Fibroblast of lung (primary cell): Measurements from ENCODE around the gene MARK3. TPM values are rescaled to one million over a fixed set of nuclear protein-coding genes. Genes with fewer than 3 reads are reported as not detected.

Experiments used
- DNase-seq, 2 donors: peaks; one replicate each; pipeline versions ENCODE4 v3.0.0 to v3.0.0-alpha.2; 2010; ENCODE audit warnings: low read depth in 2 of 2
- H2AFZ ChIP-seq: 2 replicates; pipeline ENCODE4 v1.5.1; 2012; ENCODE audit warnings: low read length, control low read depth, inconsistent platforms
- H3K27ac ChIP-seq: 2 replicates; pipeline ENCODE4 v1.5.1; 2011; ENCODE audit warnings: low read length, control low read depth; ENCODE audit not compliant: insufficient read depth
- H3K27me3 ChIP-seq: 2 replicates; pipeline ENCODE4 v1.5.1; 2011; ENCODE audit warnings: mild to moderate bottlenecking, low read length; ENCODE audit not compliant: control insufficient read depth, insufficient read depth
- H3K36me3 ChIP-seq: 2 replicates; pipeline ENCODE4 v1.5.1; 2011; ENCODE audit warnings: low read length; ENCODE audit not compliant: control insufficient read depth, insufficient read depth
- H3K4me1 ChIP-seq: 2 replicates; pipeline ENCODE4 v1.5.1; 2011; ENCODE audit warnings: low read length; ENCODE audit not compliant: control insufficient read depth, insufficient read depth; ENCODE audit errors: extremely low read depth
- H3K4me2 ChIP-seq: 2 replicates; pipeline ENCODE4 v1.5.1; 2011; ENCODE audit warnings: low read length, control low read depth; ENCODE audit not compliant: insufficient read depth; ENCODE audit errors: extremely low read depth
- H3K4me3 ChIP-seq, 4 experiments: fragments of 200-600 bp in 1 of 4; sonication (generic) in 1 of 4; replicated peaks in 1 of 4; 2 replicates each; pipeline ENCODE4 v1.5.1; 2011 to 2016; ENCODE audit warnings: low read length in 4 of 4, low read depth in 3 of 4, mild to moderate bottlenecking in 3 of 4, control low read depth in 2 of 4, inconsistent platforms in 1 of 4, mixed read lengths in 1 of 4; ENCODE audit not compliant: insufficient read depth in 1 of 4; ENCODE audit errors: control extremely low read depth in 1 of 4
- H3K79me2 ChIP-seq: 2 replicates; pipeline ENCODE4 v1.5.1; 2012; ENCODE audit warnings: mild to moderate bottlenecking, low read length, inconsistent platforms; ENCODE audit not compliant: control insufficient read depth, insufficient read depth
- H3K9ac ChIP-seq: 2 replicates; pipeline ENCODE4 v1.5.1; 2011; ENCODE audit warnings: mild to moderate bottlenecking, low read length, control low read depth; ENCODE audit not compliant: insufficient read depth
- H3K9me3 ChIP-seq: 2 replicates; pipeline ENCODE4 v1.5.1; 2012; ENCODE audit warnings: low read depth, low read length; ENCODE audit not compliant: control insufficient read depth, insufficient read depth
- H4K20me1 ChIP-seq: 2 replicates; pipeline ENCODE4 v1.5.1; 2011; ENCODE audit warnings: low read length; ENCODE audit not compliant: control insufficient read depth, insufficient read depth; ENCODE audit errors: extremely low read depth
- EZH2 ChIP-seq: IDR thresholded peaks from 2 replicates; pipeline ENCODE4 v1.5.1; 2012; ENCODE audit warnings: low read length, control low read depth, mild to moderate bottlenecking; ENCODE audit errors: missing control alignments
- polyA plus RNA-seq, 2 donors: library from polyadenylated mRNA; depleted of rRNA in 1 of 2; stranded (reverse) in 1 of 2; unstranded in 1 of 2; fragments of >200 nt; gene quantifications; 2 replicates each; pipeline ENCODE4 v1.2.1, GENCODE V29; 2011 to 2012; ENCODE audit warnings: missing spikeins in 1 of 2
- total RNA-seq: library from RNA; depleted of rRNA; stranded (reverse); fragments of >200 nt; gene quantifications from 2 replicates; pipeline ENCODE4 v1.2.1, GENCODE V29; 2014
- TF ChIP-seq, protein P1 (sequence below), 2 donors: IDR thresholded peaks in 1 of 2; conservative IDR thresholded peaks in 1 of 2; 1 replicate in 1 of 2; 2 replicates in 1 of 2; pipeline ENCODE4 v1.5.1; 2011 to 2012; ENCODE audit warnings: low read length in 2 of 2, control low read depth in 1 of 2, inconsistent platforms in 1 of 2, low read depth in 1 of 2, mild to moderate bottlenecking in 1 of 2

MARK3 gene
- total and polyA plus RNA-seq, 2 donors (not counting 1 experiment from before 2014, with no cell fraction given) = 76.0 to 119 TPM

DNA sequence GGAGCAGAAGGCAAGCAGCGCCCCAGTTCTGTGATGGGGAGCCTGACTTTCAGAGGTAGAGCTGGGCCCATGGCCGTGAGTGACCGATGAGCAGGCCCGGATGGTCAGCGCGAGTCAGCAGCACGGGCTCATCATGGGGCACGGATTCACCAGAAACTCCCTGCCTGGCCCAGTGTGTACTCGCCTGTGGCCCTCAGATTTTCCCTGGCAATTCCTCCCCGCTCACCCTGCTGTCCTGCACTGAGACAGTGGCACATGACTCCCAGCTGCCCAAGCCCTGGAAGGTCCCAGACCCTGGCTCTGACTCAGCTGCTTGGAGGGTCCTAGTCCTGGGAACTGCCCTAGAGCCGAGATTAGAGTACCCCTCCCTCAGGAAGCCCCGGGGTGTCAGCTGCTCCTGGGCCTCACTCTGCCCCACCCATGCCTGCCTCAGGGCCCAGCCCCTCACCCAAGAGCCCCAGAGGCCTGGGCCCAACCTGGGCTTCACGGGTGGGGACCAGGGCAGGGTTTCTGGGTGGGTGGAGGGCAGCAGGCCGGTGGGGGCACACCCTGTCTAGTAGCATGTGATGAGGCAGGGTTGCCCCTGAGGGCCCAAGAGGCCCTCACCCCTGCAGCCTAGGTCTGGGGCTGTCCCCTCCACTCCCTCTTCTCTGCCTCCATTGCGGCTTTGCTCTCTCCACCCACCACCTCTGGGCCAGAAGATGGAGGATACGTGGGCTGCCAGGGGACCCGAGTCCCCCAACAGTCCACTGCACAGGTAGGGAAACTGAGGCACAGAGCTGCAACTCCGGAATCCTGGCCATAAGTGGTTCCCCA is 152.2 kb downstream of the MARK3 start:
- H3K79me2 ChIP-seq = no peaks in the 10 kb centered on the region

DNA sequence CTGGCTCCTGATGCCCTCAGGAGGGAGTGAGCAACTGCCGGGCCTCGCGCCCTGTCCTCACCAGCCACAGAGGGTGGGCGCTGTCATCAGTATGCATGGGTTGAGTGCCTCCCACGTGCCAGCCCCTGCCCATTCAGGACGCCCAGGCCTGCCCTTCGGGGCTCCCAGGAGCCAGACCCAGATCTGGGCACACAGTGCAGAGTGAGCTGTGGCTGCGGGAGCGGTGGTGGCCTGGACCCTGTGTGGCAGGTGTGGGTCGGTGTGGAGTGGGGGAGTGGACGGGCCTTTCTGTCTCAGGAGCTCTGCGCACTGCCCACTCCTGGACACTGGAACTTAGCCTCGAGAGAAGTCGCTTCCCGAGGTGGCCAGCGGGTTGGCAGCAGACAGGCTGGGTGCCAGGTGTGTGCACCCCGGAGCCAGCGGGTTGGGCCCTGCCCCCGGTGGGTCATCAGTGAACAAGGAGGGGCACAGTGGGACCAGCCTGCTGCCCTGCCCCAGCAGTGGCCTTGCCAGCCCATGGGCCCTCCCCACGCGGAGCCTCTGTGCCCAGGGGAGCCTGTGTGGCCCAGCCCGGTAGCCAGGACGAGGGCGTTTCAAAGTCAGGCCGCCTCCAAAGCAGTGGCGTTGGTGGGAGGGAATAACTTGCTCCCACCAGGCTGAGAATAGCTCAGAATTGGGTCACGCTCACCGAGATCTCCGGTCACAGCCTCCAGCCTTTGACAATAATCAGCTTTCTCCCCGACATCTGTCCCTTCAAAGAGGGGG is 153.3 kb downstream of the MARK3 start:
- DNase-seq = no peak
- no peak overlapping the region for H3K4me3 ChIP-seq
- no peaks in the 10 kb centered on the region for H3K27me3 ChIP-seq
- no peaks in the 10 kb centered on the region for H4K20me1 ChIP-seq
- H3K79me2 ChIP-seq = no peaks in the 10 kb centered on the region
- TF ChIP-seq, protein P1, sequence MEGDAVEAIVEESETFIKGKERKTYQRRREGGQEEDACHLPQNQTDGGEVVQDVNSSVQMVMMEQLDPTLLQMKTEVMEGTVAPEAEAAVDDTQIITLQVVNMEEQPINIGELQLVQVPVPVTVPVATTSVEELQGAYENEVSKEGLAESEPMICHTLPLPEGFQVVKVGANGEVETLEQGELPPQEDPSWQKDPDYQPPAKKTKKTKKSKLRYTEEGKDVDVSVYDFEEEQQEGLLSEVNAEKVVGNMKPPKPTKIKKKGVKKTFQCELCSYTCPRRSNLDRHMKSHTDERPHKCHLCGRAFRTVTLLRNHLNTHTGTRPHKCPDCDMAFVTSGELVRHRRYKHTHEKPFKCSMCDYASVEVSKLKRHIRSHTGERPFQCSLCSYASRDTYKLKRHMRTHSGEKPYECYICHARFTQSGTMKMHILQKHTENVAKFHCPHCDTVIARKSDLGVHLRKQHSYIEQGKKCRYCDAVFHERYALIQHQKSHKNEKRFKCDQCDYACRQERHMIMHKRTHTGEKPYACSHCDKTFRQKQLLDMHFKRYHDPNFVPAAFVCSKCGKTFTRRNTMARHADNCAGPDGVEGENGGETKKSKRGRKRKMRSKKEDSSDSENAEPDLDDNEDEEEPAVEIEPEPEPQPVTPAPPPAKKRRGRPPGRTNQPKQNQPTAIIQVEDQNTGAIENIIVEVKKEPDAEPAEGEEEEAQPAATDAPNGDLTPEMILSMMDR (conservative IDR thresholded peaks at IDR 0.05 in 1 of 2, IDR thresholded peaks at IDR 0.05 in 1 of 2; ENCODE audit: low read depth in 1 of 2, low read length in 2 of 2) = no peak
- TF ChIP-seq EZH2 = no peak
- H3K36me3 ChIP-seq = peaks cover 5% of the 10 kb centered on the region
- H3K4me2 ChIP-seq = no peak overlapping the region
- H3K9me3 ChIP-seq = no peaks in the 10 kb centered on the region
- H3K27ac ChIP-seq = no peak overlapping the region
- peaks cover 39% of the 10 kb centered on the region for H3K4me1 ChIP-seq
- no peak overlapping the region for H2AFZ ChIP-seq
- no peak overlapping the region for H3K9ac ChIP-seq

More for the DNA sequence above, 152.2 kb downstream of the MARK3 start:
- Histone ChIP-seq H3K4me2 (no peak overlapping the region), H3K9ac (no peak overlapping the region), H3K36me3 (peaks cover 5% of the 10 kb centered on the region), H2AFZ (no peak overlapping the region), H3K4me3 (no peak overlapping the region), H3K4me1 (peaks cover 30% of the 10 kb centered on the region), H3K27me3 (no peaks in the 10 kb centered on the region), H3K27ac (peak overlapping the region; percentile 56), H3K9me3 (no peaks in the 10 kb centered on the region), H4K20me1 (no peaks in the 10 kb centered on the region)
- no peak for TF ChIP-seq EZH2
- TF ChIP-seq, protein P1 (conservative IDR thresholded peaks at IDR 0.05 in 1 of 2, IDR thresholded peaks at IDR 0.05 in 1 of 2; ENCODE audit: low read depth in 1 of 2, low read length in 2 of 2) = no peak
- peak in 1 of 2 donors; percentile 40 for DNase-seq

DNA sequence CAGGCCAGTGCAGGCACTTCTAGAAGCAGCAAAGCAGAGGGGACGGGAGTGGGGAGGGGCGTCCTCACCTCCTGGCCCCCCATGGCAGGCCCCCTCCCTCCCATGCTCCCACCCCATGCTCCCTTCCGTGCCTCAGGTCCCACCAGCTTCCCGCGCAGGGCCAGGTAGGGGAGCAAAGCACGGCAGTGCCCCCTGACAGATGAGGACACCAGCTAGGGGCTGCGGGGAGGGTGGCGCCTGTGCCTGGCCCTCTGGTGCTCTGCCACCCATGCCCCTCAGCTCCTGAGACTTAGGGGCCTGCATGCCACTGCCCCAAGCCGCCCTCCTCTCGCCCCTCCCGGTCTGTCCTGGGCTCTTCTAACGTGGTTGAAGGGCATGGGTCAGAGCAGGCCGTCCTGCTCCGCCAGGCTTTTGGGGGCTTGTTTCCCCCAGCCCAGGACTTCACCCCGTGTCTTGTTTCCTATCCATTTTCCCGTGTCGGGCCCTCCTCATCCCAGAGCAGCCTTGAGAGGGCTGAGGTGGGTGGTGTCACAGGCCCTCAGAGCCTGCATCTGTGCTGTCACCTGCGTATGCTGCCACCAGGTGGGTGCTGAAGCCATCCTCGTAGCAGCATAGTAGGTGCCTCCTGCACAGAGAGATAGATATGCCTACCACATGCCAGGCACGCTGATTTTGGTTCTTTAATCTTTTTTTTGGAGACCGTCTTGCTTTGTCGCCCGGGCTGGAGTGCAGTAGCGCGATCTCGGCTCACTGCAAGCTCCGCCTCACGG is 154.0 kb downstream of the MARK3 start:
- no peaks in the 10 kb centered on the region for H4K20me1 ChIP-seq
- H3K27me3 ChIP-seq = no peaks in the 10 kb centered on the region
- H3K4me1 ChIP-seq = peaks cover 46% of the 10 kb centered on the region
- no peak for DNase-seq
- H3K9me3 ChIP-seq = no peaks in the 10 kb centered on the region
- no peak overlapping the region for H3K4me2 ChIP-seq
- no peak overlapping the region for H3K27ac ChIP-seq
- TF ChIP-seq, protein P1 (conservative IDR thresholded peaks at IDR 0.05 in 1 of 2, IDR thresholded peaks at IDR 0.05 in 1 of 2; ENCODE audit: low read depth in 1 of 2, low read length in 2 of 2) = no peak
- TF ChIP-seq EZH2 = no peak
- H3K4me3 ChIP-seq = no peak overlapping the region
- H3K79me2 ChIP-seq = no peaks in the 10 kb centered on the region
- H3K36me3 ChIP-seq = peaks cover 5% of the 10 kb centered on the region
- H3K9ac ChIP-seq = no peak overlapping the region
- no peak overlapping the region for H2AFZ ChIP-seq
